ENCODE results near the gene SCO2. TPM values are rescaled to one million over a fixed set of nuclear protein-coding genes. Genes with fewer than 3 reads are reported as not detected.

SCO2 gene
- total RNA-seq, 1 donor from 2014 or later = 0.65 TPM

DNA sequence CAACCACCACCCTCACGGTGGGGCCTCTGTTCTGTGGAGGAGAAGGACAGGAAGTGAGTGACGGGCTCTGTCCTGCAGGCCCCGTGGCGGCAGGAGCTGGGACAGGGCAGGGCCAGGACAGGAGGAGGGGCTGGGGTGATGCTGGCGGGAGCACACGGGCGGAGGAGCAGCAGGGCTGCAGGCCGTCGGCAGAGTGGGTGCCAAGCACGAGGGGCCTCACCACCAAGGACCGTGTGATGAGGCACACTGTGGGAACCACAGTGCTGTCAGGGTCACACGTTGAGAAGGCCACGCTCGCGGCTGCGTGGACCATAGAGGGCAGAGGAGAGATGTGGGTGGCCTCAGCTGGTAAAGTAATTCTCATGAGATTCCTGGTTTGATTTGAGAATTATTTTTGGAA is 8.5 kb downstream of the SCO2 start:
- H3K27ac Mint-ChIP-seq = no peak overlapping the region
- no peak overlapping the region for H3K4me3 Mint-ChIP-seq
- DNase-seq (ENCODE audit: low spot score in 2 of 2, unreplicated experiment in 2 of 2) = no peak
- no peaks in the 10 kb centered on the region for H3K9me3 Mint-ChIP-seq
- peaks cover 13% of the 10 kb centered on the region for H3K36me3 Mint-ChIP-seq
- TF ChIP-seq, protein P1, sequence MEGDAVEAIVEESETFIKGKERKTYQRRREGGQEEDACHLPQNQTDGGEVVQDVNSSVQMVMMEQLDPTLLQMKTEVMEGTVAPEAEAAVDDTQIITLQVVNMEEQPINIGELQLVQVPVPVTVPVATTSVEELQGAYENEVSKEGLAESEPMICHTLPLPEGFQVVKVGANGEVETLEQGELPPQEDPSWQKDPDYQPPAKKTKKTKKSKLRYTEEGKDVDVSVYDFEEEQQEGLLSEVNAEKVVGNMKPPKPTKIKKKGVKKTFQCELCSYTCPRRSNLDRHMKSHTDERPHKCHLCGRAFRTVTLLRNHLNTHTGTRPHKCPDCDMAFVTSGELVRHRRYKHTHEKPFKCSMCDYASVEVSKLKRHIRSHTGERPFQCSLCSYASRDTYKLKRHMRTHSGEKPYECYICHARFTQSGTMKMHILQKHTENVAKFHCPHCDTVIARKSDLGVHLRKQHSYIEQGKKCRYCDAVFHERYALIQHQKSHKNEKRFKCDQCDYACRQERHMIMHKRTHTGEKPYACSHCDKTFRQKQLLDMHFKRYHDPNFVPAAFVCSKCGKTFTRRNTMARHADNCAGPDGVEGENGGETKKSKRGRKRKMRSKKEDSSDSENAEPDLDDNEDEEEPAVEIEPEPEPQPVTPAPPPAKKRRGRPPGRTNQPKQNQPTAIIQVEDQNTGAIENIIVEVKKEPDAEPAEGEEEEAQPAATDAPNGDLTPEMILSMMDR (IDR thresholded peaks at IDR 0.05; ENCODE audit: unreplicated experiment) = no peak
- H3K27me3 Mint-ChIP-seq (ENCODE audit: low read depth) = no peaks in the 10 kb centered on the region
- no peaks in the 10 kb centered on the region for H3K4me1 Mint-ChIP-seq

DNA sequence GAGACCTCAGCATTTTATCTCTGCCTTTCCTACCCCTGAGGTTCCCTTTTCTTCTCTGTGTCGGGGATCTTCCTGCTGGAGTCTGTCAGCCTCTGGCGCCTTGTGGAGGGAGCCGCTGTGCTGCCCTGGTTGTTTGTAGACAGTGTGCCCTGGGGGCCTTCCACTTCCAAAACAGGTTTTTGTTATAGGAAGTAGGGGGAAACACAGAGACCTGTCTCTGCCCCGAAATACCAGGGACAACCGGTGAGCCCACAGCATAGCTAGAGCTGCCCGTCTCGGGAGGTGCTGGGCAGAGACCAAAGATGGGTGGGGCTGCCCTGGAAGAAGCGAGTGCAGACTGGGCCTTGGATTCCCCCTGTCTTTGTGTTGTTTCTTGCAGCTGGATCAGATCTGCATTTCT is 9.3 kb downstream of the SCO2 start:
- no peak overlapping the region for H3K4me3 Mint-ChIP-seq
- H3K27ac Mint-ChIP-seq = no peak overlapping the region
- H3K4me1 Mint-ChIP-seq = no peaks in the 10 kb centered on the region
- no peak for DNase-seq (ENCODE audit: low spot score in 2 of 2, unreplicated experiment in 2 of 2)
- no peaks in the 10 kb centered on the region for H3K9me3 Mint-ChIP-seq
- no peaks in the 10 kb centered on the region for H3K27me3 Mint-ChIP-seq (ENCODE audit: low read depth)
- TF ChIP-seq, protein P1 (IDR thresholded peaks at IDR 0.05; ENCODE audit: unreplicated experiment) = no peak
- H3K36me3 Mint-ChIP-seq = peaks cover 13% of the 10 kb centered on the region

DNA sequence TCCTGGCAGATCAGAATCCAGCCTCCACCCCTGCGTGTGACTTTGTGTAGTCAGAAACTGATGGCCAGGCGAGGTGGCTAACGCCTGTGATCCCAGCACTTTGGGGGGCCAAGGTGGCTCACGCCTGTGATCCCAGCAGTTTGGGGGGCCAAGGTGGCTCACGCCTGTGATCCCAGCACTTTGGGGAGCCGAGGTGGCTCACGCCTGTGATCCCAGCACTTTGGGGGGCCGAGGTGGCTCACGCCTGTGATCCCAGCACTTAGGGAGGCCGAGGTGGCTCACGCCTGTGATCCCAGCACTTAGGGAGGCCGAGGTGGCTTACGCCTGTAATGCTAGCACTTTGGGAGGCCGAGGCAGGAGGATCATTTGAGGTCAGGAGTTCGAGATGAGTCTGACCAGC is 12.2 kb downstream of the SCO2 start:
- no peak overlapping the region for H3K27ac Mint-ChIP-seq
- TF ChIP-seq, protein P1 (IDR thresholded peaks at IDR 0.05; ENCODE audit: unreplicated experiment) = no peak
- H3K4me3 Mint-ChIP-seq = no peak overlapping the region
- no peak for DNase-seq (ENCODE audit: low spot score in 2 of 2, unreplicated experiment in 2 of 2)
- peaks cover 8% of the 10 kb centered on the region for H3K36me3 Mint-ChIP-seq
- peaks cover 11% of the 10 kb centered on the region for H3K4me1 Mint-ChIP-seq
- H3K9me3 Mint-ChIP-seq = no peaks in the 10 kb centered on the region
- H3K27me3 Mint-ChIP-seq (ENCODE audit: low read depth) = no peaks in the 10 kb centered on the region

DNA sequence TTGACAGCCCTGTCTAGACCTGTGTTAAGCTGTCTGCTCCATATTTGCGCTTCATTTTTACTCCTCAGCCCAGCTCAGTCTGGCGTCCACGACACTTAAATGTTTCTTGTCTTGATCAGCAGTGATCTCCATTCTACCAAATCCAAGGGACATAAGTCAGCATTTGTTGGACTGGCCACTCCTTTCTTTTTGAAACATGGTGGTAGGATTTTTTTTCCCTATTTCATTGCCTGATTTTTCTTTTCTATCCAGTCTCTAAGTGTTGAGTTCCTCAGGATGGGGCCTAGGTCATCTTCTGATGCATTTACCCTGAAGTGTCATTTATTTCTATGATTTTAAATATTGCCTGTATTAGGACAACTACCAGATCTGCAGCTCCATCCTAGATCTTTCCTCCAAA is 16.5 kb downstream of the SCO2 start:
- peak overlapping the region; percentile 95 for H3K27ac Mint-ChIP-seq
- TF ChIP-seq, protein P1 (IDR thresholded peaks at IDR 0.05; ENCODE audit: unreplicated experiment) = no peak
- peaks cover 4% of the 10 kb centered on the region for H3K36me3 Mint-ChIP-seq
- peak overlapping the region; percentile 95 for H3K4me3 Mint-ChIP-seq
- no peaks in the 10 kb centered on the region for H3K9me3 Mint-ChIP-seq
- H3K27me3 Mint-ChIP-seq (ENCODE audit: low read depth) = no peaks in the 10 kb centered on the region
- DNase-seq (ENCODE audit: low spot score in 2 of 2, unreplicated experiment in 2 of 2) = no peak
- H3K4me1 Mint-ChIP-seq = peaks cover 17% of the 10 kb centered on the region

DNA sequence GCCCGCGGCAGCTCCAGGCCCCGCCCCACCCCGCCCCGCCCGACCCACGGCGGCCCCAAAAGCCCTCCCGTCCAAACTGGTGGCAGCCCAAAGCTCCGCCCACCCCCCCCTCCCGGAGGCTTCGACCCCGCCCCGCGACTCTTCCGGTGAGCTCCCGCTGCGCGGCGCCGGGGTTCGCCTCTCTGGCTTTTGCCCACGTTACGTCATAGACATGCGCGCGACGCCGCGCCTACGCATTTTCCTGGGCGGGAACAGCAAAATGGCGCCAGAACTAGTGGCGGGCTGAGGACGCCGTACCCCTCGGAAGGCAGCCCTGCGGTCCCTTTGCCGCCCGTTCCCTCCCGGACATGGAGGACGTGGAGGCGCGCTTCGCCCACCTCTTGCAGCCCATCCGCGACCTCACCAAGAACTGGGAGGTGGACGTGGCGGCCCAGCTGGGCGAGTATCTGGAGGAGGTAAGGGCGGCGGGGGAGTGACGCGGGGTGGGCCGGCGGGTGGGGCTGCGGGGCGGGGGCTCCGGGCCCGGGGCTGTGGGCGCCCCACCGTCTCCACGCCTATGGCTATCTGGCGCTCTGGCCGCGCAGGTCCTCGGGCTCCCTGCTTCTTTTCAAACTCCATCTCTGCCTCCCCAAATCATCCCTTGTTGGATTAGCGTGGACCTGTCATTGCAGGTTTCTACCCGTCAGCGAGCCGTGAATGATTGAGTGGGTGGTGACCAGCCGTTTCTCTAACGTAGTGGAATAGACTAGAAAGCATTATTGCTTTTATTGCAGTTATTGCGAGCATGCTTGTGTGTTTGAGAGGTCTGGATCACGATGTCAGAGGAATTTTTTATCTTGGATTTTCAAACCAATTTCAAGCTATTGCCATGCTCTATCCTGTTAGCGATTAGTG is 17.2 kb downstream of the SCO2 start, which contains the start of gene NCAPH2:
Gene NCAPH2, plus strand, starts transcription at position 234 of the 894 bp plus-strand sequence. Its CDS starts 114 bp downstream, at position 348.
- peaks cover 17% of the 10 kb centered on the region for H3K4me1 Mint-ChIP-seq
- H3K9me3 Mint-ChIP-seq = no peaks in the 10 kb centered on the region
- H3K36me3 Mint-ChIP-seq = peaks cover 4% of the 10 kb centered on the region
- DNase-seq (ENCODE audit: low spot score in 2 of 2, unreplicated experiment in 2 of 2) = peak; percentile 98 to 99
- peak within 1 kb of the TSS; percentile 96 for H3K4me3 Mint-ChIP-seq
- no peaks in the 10 kb centered on the region for H3K27me3 Mint-ChIP-seq (ENCODE audit: low read depth)
- TF ChIP-seq, protein P1 (IDR thresholded peaks at IDR 0.05; ENCODE audit: unreplicated experiment) = no peak
- H3K27ac Mint-ChIP-seq = peak within 1 kb of the TSS; percentile 99
